Left colon (tissue), 2 donors: ENCODE measurements around the gene OXLD1. TPM values are rescaled to one million over a fixed set of nuclear protein-coding genes. Genes with fewer than 3 reads are reported as not detected.

Source experiments
- ATAC-seq: fragments of 200-7000 bp; cut with Tn5 transposase; one replicate; pipeline ENCODE4 v1.9.1; 2020; ENCODE audit warnings: mild to moderate bottlenecking, moderate library complexity
- DNase-seq, 2 donors: peaks; one replicate each; pipeline ENCODE4 v3.0.0-alpha.2; 2020
- intact Hi-C, 2 donors: fragments of 100-400 bp; cut with DNase I in 1 of 2; cut with micrococcal nuclease in 1 of 2; formaldehyde crosslinking; loops; one replicate each; pipeline versions ENCODE4 v1.11.2 to v1.14.0; 2022; cut with DNase I, micrococcal nuclease
- total RNA-seq, 2 donors: library from RNA; stranded (reverse); fragmentation: NEBNext Ultra II Directional; extraction: Animal tissue kit (Norgen Biotek cat#: 25700); gene quantifications; one replicate each; pipeline ENCODE4 v1.2.1, GENCODE V29; 2021
- donor health status: DM: no; HTN: no; CAD: no.
- donor health status: DM: yes; HTN: yes; CAD: no.

The OXLD1 gene
- total RNA-seq, 2 donors from 2014 or later: 24.6 to 36.6 TPM

DNA sequence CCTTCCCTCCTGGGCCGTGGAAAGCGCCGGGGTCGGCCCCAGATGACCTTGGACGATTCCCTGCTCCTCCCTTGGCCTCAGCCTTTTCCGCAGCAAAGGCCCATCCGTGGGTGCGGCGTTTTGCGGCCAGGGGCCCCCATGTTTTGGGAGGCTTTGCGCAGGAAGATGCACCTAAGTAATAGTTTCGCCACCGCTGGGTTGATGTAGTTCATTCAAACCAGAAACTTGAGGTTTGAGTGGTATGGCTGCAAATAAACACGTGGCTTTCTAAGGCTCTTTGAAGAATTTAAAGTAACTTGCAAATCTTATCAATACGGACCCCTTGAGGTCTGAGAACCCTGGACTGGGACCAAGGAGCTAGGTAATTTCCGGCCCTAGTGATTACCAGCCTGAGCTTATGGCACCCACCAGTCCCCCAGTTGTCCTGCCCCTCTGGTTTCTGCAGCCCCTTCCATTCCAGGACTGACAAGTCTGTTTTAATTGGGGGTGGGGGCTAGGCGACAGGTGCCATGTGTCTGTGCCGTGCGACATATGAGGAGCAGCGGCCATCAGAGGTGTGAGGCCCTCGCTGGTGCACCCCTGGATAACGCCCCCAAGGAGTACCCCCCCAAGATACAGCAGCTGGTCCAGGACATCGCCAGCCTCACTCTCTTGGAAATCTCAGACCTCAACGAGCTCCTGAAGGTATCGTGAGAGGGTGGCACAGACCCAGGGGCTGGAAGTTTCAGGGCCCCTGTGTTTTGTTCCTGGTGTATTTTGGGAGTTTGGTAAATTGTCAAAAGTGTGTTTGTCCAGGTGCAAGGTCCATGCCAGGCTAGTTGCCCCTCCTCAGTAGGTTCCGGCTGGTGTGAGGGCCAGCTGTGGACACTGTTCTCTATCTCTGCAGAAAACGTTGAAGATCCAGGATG, 37.6 kb upstream of the OXLD1 start:
- intact Hi-C loops: no loop called here
- peak; percentile 27 for ATAC-seq
- DNase-seq: peak in 1 of 2 donors; percentile 41

DNA sequence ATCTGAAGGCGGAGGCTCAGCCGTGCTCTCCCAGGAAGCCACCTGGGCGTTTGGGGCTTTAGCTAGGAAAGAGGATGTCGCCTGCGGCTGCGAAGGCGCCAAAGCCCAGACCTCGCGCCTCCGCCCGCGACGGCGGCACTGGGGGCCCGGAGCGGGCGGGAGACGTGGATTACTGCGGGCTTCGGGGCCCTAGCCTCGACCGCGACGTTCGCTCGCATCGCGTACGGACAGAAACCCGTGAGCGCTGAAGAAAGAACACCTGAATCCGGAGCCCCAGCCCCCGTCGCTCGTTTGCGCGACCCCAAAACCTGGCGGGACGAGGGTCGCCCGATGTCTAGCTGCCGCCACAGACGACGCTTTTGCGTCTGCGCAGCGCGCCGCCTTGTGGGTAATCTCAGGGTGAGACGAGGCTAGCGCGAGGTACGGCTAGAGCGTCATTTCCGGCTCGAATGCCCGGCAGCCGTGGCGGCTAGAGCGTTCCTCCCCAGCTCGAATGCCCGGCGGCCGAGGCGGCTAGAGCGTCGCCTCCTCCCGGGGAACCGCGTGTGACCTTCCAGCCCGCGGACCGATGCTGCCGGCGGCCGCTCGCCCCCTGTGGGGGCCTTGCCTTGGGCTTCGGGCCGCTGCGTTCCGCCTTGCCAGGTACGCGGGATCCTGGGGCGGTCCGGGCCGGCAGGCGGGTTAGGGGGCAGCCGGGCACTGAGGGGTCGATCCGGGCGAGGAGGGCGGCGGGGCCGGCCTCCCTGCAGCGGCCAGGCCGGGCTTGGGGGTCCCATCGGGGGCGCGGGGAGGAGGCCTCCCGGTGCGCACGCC, 36.7 kb upstream of the OXLD1 start, which contains the start of gene MRPL12:
MRPL12 (plus strand) TSS at position 434 of the 813 bp plus-strand sequence; CDS start at position 569, 135 bp downstream.
- intact Hi-C loops: no loop called here
- ATAC-seq: peak; percentile 89

DNA sequence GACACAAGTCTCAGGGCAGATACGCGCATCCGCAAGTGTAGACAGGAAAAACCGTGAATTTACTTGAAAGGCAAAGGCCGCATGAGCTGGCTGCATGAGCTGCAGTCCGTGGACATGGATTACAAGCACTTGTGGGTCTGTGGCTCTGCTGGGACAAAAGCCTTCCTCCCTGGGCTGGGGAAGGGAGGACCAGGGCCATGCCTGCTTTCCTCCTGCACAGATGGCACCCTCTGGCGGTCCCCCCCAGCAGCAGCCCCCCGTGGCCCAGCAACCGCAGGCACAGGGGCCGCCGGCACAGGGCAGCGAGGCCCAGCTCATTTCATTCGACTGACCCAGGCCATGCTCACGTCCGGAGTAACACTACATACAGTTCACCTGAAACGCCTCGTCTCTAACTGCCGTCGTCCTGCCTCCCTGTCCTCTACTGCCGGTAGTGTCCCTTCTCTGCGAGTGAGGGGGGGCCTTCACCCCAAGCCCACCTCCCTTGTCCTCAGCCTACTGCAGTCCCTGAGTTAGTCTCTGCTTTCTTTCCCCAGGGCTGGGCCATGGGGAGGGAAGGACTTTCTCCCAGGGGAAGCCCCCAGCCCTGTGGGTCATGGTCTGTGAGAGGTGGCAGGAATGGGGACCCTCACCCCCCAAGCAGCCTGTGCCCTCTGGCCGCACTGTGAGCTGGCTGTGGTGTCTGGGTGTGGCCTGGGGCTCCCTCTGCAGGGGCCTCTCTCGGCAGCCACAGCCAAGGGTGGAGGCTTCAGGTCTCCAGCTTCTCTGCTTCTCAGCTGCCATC, 35.1 kb upstream of the OXLD1 start:
- ATAC-seq: peak; percentile 9
- intact Hi-C loops: no loop called here
- DNase-seq: no peak

More for the DNA sequence above, 36.7 kb upstream of the OXLD1 start, which contains the start of gene MRPL12:
- DNase-seq: peak; percentile 92 to 97

DNA sequence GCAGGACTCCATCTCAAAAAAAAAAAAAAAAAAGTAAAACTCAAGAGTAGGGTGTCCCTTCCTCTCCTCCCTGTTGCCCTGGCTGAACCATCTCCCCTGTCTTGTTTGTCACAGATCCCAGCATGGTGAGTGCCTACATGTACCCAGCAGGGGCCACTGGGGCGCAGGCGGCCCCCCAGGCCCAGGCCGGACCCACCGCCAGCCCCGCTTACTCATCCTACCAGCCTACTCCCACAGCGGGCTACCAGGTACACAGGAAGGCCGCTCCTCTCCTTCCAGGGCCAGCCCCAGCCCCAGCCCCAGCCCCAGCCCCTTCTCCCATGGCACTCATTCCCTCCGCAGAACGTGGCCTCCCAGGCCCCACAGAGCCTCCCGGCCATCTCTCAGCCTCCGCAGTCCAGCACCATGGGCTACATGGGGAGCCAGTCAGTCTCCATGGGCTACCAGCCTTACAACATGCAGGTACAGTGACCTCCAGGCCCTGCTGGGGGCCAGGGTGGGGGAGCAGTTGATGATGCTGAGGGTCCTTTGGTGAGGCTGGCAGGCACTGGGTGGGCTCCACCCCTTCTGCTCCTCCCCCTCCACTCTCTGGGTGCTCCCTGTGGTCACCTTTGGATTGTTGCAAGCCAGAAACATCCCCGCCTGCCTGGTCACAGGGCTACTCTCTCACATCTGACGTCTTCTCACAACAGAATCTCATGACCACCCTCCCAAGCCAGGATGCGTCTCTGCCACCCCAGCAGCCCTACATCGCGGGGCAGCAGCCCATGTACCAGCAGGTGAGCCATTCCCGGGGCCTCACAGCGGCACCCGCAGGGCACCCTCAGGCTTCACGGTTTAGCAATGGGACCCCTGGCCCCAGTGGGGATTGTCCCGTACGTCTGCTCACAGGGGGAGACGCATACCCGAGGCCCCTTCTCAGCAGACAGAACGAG, 34.2 kb upstream of the OXLD1 start:
- DNase-seq (no peak), ATAC-seq (no peak)
- intact Hi-C loops: no loop called here

DNA sequence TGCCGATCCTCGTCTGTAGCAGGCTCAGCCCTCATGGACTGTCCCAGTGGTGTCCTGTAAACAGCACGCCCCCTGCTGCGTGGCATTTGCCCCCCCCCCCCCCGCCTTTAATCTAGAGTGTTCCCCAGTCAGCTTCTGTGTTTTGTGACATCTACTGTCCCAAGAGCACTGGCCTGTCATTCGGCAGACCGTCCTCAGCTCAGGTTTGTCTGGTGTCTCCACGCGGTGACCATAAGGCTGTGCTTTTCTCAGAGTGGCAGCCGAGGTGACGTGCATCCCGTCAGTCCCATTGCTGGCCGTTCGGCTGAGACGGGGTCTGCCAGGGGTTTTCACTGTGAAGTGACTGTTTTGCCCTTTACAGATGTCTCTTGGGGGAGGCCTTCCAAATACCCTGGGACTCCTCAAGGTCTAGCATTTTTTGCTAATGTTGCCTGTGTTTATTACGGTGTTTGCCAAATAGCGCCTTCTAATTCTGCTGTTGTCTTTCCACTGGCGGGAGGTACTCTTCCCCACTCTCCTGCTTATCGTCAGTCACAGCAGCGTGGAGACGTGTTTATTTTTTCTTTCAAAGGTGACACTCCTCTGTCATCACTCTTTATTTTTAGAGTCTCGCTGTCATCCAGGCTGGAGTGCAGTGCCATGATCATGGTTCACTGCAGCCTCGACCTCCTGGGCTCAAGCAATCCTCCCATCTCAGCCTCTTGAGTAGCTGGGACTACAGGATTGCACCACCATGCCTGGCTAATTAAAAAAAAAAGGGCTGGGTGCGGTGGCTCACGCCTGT, 31.0 kb upstream of the OXLD1 start:
- no peak for ATAC-seq
- intact Hi-C loops: no loop called here
- DNase-seq: no peak

DNA sequence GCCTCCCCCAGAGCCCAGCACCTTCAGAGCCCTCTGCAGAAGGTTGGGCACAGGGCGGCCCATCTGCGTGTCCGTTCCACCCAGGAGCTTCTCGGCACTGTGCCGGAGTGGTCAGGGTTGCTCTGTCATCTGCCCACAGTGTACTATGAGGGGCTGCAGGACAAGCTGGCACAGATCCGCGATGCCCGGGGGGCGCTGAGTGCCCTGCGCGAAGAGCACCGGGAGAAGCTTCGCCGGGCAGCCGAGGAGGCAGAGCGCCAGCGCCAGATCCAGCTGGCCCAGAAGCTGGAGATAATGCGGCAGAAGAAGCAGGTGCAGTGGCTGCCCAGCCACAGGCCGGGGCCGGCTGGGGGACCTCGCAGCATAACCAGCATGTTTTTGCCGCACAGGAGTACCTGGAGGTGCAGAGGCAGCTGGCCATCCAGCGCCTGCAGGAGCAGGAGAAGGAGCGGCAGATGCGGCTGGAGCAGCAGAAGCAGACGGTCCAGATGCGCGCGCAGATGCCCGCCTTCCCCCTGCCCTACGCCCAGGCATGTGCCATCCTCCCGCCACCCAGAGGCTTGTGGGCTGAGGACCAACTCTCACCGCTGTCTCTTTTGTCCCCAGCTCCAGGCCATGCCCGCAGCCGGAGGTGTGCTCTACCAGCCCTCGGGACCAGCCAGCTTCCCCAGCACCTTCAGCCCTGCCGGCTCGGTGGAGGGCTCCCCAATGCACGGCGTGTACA, 30.0 kb upstream of the OXLD1 start:
- ATAC-seq: peak; percentile 3
- no peak for DNase-seq
- intact Hi-C loops: no loop called here

DNA sequence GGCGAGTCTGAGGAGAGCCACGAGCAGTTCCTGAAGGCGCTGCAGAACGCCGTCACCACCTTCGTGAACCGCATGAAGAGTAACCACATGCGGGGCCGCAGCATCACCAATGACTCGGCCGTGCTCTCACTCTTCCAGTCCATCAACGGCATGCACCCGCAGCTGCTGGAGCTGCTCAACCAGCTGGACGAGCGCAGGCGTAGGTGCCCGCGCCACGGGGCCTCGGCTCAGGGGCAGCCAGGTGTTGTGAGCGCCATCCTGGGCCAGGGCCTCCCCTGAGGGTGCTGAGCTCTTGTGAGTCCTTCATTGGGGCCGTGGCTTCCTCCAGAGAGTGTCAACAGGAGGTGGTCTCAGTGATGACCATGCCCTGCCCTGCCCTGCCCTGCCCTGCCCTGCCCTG, 29.4 kb upstream of the OXLD1 start:
- intact Hi-C loops: no loop called here
- ATAC-seq (no peak), DNase-seq (no peak)

DNA sequence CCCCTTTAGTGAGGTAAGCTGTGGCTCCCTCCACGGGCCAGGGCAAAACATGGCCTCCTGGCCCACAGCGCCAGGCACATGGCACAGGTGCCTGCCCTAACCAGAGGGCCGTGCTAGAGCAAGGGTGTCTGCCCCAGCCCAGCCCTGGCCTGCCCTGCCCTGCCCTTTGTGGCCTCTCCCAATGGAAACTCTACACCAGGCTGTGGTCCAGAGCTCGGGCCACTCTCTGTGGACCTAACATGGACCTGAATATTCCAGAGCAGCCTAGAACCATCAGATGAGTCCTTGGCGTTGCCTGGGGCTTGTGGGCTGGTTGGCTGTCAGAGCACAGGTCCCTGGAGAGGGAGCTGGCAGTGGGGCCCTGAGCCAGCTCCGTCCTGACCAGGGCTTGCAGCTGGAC, 28.8 kb upstream of the OXLD1 start:
- no peak for DNase-seq
- peak; percentile 3 for ATAC-seq
- intact Hi-C loops: no loop called here

DNA sequence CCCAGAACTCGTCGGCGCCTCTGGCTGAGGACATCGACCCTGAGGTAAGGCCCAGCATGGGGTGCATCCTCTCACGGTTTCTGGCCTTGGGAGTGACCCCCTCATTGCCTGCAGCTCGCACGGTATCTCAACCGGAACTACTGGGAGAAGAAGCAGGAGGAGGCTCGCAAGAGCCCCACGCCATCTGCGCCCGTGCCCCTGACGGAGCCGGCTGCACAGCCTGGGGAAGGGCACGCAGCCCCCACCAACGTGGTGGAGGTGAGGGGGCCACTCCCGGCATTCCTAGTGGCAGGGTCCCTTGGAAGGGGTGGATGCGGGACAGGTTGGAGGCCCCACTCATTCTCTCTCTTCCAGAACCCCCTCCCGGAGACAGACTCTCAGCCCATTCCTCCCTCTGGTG, 28.4 kb upstream of the OXLD1 start:
- DNase-seq: no peak
- no peak for ATAC-seq
- intact Hi-C loops: no loop called here

DNA sequence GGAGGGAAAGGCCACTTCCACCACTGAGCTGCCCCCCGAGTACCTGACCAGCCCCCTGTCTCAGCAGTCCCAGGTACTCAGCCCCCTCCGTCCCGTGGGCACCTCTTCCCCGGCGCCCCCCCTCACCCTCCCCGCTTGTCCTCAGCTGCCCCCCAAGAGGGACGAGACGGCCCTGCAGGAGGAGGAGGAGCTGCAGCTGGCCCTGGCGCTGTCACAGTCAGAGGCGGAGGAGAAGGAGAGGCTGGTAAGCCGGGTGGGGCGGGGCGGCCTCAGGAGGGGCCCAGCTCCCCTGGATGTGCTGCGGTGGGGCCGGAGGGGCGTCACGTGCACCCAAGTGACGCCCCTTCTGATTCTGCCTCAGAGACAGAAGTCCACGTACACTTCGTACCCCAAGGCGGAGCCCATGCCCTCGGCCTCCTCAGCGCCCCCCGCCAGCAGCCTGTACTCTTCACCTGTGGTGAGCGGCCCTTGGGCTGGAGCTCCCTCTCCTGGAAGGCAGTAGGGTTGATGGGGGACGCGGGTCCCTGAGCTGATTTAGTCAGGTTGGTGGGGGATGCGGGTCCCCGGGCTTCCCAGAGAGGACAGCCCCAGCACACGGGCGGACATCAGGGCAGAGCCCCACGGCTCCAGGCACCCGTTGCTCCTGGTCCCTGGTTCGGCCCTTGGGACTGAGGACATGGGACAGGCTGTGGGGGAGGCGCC, 27.3 kb upstream of the OXLD1 start:
- DNase-seq: no peak
- ATAC-seq: no peak
- intact Hi-C loops: no loop called here

DNA sequence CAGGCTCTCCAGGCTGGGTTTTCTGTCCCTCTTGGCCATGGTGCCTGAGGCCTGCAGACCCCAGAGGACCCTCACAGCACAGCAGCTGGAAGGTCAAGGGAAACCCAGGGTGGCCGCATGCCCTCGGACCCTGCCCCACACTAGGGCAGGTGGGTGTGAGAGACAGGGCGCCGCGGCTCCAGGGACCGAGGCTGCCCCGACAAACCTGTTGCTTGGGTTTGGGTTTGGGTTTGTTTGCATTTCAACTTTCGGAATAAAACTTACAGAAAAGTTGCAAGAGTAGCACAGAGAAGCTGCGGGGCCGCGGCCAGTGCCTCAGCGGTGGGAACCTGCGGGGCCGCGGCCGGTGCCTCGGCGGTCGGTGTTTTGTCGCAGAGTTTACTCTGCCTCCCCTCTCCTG, 25.2 kb upstream of the OXLD1 start:
- intact Hi-C loops: no loop called here

DNA sequence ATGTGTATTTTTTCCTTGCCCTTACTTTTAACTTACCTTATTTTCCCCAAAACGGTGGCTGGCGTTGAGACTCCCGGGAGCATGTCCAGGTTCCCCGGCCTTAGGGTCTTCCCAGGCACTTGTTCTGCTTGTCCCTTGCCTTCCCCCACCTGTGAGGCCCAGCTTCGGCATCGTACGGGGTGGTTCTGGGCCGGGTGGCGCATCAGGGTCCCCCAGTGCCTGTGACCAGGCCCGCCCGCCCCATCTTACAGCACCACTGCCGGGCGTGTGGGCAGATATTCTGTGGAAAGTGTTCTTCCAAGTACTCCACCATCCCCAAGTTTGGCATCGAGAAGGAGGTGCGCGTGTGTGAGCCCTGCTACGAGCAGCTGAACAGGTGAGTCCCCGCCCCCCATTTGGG, 24.8 kb upstream of the OXLD1 start:
- DNase-seq (no peak), ATAC-seq (no peak)
- intact Hi-C loops: no loop called here

More for the DNA sequence above, 25.2 kb upstream of the OXLD1 start:
- DNase-seq (no peak), ATAC-seq (no peak)

DNA sequence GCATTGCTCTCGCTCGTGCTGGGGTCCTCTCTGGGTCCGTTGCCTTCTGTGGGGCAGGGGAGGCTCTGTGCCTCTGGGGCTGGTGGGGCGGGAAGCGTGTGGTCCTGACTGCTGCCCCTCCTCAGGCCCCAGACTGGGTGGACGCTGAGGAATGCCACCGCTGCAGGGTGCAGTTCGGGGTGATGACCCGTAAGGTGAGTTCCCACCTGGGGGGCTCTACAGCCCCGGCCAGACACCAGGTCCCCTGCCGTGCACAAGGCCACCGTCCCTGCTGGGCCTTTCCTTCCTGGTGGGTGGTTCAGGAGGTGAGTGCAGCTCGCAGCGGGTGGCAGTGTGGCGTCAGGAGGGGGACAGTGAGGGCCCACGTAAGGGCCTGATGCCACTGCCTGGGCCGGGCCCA, 24.1 kb upstream of the OXLD1 start:
- ATAC-seq (no peak), DNase-seq (no peak)
- intact Hi-C loops: no loop called here

DNA sequence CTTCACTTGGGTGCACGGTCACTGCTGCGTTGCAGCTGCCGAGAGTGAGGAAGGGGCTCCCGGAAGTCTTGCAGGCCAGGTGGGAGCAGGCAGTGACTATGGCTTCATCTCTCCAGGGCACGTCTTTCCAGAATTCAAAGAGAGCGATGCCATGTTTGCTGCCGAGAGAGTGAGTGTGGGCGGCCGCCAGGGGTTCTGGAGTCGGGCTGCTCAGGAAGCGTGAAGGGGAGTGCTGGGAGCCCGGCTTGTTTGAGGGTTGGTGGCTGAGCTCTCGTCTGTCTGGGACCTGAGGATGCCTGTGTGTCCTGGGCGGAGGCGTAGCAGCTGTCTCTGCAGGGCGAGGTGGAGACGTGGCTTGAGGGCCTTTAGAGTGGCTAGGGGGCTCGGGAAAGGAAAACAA, 23.7 kb upstream of the OXLD1 start:
- intact Hi-C loops: no loop called here
- ATAC-seq: no peak
- no peak for DNase-seq

DNA sequence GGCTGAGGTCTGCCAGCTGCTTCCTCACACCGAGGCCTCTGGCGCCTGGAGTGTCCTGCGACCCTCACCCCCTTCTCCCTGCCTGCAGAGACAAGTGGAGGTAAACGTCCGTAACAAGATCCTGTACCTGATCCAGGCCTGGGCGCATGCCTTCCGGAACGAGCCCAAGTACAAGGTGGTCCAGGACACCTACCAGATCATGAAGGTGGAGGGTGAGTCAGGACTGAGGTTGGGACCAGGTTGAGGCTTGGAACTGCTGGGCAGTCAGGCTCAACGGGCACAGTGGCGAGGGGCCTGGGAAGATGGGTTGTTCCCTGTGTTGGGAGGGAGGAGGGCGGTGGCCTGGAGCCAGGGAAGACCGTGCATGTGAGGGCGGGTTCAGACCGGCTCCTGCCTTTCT, 22.2 kb upstream of the OXLD1 start:
- no peak for ATAC-seq
- DNase-seq: no peak
- intact Hi-C loops: no loop called here
